DMS153 treated with DMSO at 0.1 percent for 48 hours (cell line): Measurements from ENCODE around the gene GMDS.

ENCODE experiments used
- DNase-seq: peaks from one replicate; lab custom pipeline; 2025; ENCODE audit not compliant: unreplicated experiment; lab: John Stamatoyannopoulos, UW

Gene GMDS

GRCh38 chr6:2103765-2104523 is 141.5 kb downstream of the GMDS start:
- DNase-seq, result peak; percentile 10

DNA sequence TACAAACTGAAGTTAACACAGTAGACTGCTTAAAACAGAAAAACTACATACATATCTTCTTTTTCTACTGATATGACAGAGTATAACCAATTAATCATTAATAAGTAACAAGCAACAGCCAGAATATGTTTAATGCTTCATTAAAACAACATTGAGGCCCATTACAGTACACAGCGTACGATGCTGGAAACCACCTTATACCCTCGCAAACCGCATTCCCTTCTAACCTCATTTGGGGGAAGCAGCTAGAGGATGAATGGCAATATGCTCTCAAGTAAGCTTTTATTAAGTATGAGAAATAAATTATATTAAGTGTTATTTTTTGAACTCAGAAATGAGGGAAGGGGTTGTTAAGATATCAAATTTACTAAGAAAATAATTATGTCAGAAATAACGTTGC is 142.4 kb downstream of the GMDS start:
- no peak for DNase-seq

- no peak for DNase-seq
Observed at GRCh38 chr6:2102316-2102883, 143.0 kb downstream of the GMDS start.

DNA sequence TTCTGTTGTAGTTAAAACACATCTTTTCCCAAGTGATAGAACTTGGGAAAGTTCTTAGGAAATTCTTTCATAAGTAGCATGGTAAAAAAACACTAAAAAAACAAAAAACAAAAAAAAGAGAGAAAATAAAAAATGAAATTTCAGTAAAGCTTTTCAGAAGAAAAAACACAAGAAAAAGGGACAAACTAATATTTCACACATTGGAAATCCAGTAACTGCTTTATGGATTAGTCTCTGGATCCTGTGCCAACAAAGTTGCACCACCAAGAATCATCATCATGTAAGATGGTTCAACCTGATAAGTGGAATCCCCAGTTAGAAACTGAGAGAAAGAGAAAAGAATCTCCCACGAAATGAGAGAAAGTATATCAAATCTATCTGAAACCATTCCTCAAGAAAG is 144.2 kb downstream of the GMDS start:
- DNase-seq, result no peak

DNA sequence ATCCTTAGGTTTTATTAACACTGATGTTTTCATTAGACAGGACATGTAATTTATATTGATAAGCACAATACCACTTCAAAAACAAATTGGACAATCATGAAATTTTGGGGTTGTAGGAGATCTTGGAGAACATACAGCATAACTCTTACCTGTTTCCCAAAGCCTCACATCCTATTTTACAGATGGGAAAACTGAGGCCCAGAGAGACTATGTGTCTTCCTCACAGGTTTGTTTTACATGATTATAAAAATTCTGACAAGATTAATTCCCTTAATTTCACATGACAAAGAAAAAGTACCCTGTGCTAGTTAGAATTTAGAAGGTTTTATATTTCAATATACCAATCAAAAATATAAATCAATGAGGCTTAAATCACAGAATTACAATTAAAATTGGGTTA is 145.5 kb downstream of the GMDS start:
- DNase-seq, result no peak

- no peak for DNase-seq
Observed at GRCh38 chr6:2097464-2097863, 147.9 kb downstream of the GMDS start.

DNA sequence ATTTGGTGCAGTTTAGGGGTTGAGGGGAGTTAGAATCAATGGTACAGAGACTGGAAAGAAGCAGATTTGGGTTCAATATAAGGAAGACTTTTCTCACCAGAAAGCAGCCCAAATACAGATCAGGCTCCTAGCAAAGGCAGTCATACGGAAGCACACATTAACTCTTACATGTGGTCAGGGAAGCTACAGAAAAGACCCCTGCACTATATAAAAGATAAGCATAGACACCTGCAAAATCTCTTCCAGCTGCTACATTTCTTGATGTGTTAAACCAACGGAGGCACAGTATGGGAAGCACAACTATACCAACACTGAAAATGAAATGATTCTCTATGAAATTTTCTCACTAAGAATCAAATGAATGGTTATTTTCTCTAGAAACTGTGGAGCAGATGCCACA is 150.8 kb downstream of the GMDS start:
- DNase-seq, result no peak

DNA sequence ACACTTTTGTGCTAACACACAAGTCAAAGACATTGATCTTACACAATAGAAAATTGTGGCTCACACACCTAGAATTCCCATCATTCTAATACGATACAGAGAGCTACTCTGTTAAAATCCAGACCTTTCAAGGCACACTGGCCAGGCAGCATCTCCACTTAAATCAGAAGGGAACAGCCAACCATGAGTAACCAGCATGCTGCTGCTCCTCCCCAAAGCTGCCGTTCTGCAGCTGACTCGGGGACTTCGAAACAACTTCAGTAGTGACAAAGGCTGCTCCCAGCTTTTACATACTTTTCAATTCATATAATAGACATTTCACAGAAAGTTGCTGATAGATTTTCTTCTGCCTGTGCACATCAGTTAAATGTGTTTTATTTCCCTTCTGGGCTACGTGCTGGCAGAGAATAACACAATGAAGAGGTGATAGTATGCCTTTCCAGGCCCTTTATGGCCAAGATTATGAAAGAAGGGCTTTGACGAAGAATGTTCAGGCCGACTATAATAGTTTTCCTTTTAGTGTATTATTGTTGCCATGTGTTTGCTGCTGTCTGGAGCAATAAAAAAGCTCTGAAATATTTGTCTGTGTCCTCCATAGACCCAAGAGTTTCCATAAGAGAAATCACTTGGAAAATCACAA is 159.0 kb downstream of the GMDS start:
- no peak for DNase-seq

DNA sequence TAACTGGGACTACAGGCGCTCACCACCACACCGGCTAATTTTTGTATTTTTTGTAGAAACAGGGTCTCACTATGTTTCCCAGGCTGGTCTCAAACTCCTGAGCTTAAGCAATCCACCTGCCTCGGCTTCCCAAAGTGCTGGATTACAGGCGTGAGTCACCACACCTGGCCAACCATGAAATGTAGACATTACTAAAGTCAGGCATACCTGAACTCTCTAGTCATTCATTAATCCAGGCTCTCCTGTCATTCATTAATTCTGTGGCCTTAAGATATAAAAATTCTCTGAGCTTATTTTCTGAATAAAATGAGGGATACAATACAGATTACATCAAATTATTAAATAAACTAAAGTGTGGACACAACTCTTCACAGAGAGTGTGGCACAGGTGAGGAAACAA is 159.7 kb downstream of the GMDS start:
- no peak for DNase-seq

- no peak for DNase-seq
Observed at GRCh38 chr6:2081155-2082138, 164.0 kb downstream of the GMDS start.

- DNase-seq, result no peak
Observed at GRCh38 chr6:2078888-2079287, 166.5 kb downstream of the GMDS start.

DNA sequence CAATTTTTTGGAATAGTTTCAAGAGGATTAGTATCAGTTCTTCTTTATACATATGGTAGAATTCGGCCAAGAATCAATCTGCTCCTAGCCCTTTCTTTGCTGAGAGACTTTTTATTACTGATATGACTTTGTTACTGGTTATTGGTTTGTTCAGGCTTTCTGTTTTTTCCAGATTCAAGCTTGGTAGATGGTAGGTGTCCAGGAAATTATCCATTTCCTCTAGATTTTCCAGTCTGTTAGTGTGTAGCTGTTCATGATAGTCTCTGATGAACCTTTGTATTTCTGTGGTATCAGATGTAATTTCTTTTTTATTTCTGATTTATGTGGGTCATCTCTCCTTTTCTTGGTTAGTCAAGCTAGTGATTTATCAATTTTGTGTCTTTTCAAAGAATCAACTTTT is 167.6 kb downstream of the GMDS start:
- DNase-seq, result no peak

- no peak for DNase-seq
Observed at GRCh38 chr6:2073476-2073875, 171.9 kb downstream of the GMDS start.

DNA sequence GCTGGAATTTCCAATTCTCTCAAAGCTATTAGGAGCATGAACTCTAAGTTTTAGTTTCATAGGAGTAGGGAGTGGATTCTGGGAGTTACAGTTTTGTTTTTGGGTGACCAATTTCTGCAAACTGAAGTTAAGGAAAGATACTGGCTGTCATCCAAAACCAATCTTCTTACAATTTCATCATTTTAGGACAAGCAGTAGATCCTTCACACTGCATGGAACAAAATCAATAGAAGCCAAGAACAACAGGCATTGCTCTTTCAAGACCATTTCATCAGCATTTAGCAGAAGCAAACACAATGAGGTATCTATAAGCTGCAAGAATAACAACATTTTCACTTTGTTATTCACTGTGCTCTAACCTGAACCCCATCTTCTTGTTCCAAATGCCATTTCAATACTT is 173.0 kb downstream of the GMDS start:
- DNase-seq, result no peak

DNA sequence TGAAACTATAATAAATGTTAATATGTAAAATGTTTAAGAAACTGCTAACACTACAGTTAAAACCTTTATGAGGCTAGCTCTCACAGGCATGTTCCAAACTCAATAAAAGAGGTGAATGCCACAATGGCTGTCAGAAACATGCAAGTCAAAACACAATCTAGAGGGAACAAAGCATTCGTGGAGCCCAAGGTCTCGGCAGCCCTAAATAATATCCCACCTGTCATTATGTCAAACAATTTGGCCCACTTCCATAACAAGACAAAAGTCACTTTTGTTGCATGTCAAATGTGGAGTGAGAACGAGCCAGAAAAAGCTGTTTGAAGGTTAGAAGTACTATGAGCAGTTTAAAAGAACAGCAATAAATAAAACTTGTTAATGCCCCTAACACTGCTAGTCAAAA is 181.9 kb downstream of the GMDS start:
- DNase-seq, result peak; percentile 29

DNA sequence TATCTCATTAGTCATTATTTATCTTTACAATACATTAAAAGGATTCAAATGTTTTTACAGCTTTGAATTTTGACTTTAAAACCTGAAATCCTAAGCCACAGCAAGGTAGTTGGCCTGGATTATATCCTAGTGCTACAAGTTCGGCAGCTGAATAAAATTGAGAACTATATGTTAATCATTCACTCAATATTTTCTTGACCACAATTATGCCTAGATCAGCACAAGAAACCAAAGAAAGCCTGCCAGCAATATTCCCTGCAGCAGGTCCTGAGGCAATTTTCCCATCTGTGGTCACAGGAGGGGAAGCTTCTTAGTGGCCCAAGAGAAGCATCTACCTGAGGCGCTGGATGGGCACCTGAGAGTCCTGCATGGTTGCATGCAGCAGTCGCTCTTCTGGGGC is 183.5 kb downstream of the GMDS start:
- DNase-seq, result no peak

DNA sequence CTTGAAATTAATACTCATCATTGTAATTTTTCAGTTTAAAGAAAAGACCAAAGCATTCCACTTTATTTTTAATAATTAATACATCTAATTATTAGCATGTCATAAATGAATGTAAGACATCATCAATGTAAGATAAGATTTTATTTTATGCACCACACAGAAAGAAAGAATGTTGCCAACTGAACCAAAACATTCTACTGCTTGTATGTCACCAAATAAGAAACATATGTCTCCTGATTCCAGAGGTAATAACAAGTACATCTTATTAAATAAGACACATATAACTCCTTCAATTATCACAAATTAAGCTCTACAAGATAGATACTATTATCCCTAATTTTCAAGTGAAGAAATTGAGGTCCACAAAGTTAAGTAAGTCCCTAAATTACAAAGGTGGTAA is 189.5 kb downstream of the GMDS start:
- no peak for DNase-seq

DNA sequence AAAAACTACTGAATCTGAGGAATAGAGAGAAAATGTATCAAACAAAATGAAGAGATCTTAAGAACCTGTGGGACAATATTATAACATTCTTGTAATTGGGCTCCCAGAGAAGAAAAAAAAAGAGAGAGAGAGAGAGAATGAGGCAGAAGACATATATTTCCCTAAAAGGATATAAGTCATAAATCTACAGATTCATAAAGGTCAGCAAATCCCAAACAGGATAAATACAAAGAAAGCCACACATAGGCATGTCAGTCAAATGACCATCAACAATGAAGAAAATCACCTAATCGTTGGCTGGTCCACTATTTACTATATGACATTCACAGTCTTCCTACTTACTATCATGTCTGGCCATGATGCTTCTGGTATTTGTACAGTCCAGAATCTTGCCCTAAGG is 190.3 kb downstream of the GMDS start:
- DNase-seq, result no peak

DNA sequence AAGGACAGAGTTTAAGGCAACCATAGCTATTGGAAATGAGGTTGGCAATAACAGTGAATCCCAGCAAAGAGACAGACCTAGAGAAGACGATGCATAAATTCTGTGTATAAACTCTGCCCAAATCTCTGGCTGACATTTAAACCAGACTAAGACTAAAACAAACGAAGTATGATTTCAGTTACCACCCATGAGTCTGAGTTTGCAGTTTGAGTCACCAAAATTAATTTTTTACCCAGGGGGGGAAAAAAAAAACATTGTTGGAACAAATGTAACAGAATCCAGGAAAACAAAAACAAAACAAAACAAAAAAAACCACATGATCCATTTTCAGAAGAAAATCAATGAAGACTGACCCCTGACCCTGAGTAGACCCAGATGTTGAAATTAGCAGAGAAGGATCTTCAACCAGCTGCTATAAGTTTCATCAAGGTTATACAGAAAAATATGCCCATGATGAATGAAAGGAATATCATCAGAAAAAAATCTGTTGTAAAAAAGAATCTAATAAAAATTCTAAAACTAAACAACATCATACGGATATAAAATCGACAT is 190.8 kb downstream of the GMDS start:
- no peak for DNase-seq

GRCh38 chr6:2053691-2054090 is 191.7 kb downstream of the GMDS start:
- DNase-seq, result no peak

GRCh38 chr6:2047855-2048254 is 197.6 kb downstream of the GMDS start:
- DNase-seq, result no peak
